VCaP (cell line): ENCODE results near the gene DLL3.

Experiments
- H3K27ac ChIP-seq: fragments of 450-650 bp; 2 replicates; pipeline ENCODE4 v1.5.1; 2017
- CTCF ChIP-seq: fragments of 450-650 bp; conservative IDR thresholded peaks from 2 replicates; pipeline ENCODE4 v1.5.1; 2017; ENCODE audit warnings: mild to moderate bottlenecking, moderate library complexity

DLL3 gene

GRCh38 chr19:39539165-39539517, 40.4 kb downstream of the DLL3 start:
- TF ChIP-seq CTCF: no peak
- peak overlapping the region; percentile 99 for H3K27ac ChIP-seq

- TF ChIP-seq CTCF: peak; percentile 92
- peak within 1 kb of the TSS; percentile 99 for H3K27ac ChIP-seq
These were observed 41.0 kb downstream of the DLL3 start, which contains the start of gene EID2 for GRCh38 chr19:39539518-39540332. Gene EID2, minus strand, starts transcription at chr19:39540161. Its CDS starts 82 bp downstream, at chr19:39540079.

- H3K27ac ChIP-seq: peak overlapping the region; percentile 99
- TF ChIP-seq CTCF: peak; percentile 60
These were observed 41.6 kb downstream of the DLL3 start for GRCh38 chr19:39540333-39540673.

GRCh38 chr19:39542206-39542605, 43.5 kb downstream of the DLL3 start:
- TF ChIP-seq CTCF: no peak
- H3K27ac ChIP-seq: peak overlapping the region; percentile 99

- peak overlapping the region; percentile 99 for H3K27ac ChIP-seq
- no peak for TF ChIP-seq CTCF
These were observed 44.7 kb downstream of the DLL3 start for GRCh38 chr19:39543477-39543857.

- TF ChIP-seq CTCF: no peak
These were observed 45.6 kb downstream of the DLL3 start for GRCh38 chr19:39544226-39544903.

GRCh38 chr19:39544911-39545310, 46.2 kb downstream of the DLL3 start:
- no peak overlapping the region for H3K27ac ChIP-seq
- TF ChIP-seq CTCF: no peak

More at GRCh38 chr19:39544226-39544903, 45.6 kb downstream of the DLL3 start:
- H3K27ac ChIP-seq: no peak overlapping the region
